NCI-H2029 (cell line): Measurements from ENCODE around the gene STX3.
"Not testable (repeated sequence)": the region's sequence is repeated elsewhere in the genome, so short reads cannot be mapped to it uniquely, and the experiment has no call there.

Source experiments
- DNase-seq: peaks from one replicate; lab custom pipeline; 2025; lab: John Stamatoyannopoulos, UW

STX3 gene

DNA sequence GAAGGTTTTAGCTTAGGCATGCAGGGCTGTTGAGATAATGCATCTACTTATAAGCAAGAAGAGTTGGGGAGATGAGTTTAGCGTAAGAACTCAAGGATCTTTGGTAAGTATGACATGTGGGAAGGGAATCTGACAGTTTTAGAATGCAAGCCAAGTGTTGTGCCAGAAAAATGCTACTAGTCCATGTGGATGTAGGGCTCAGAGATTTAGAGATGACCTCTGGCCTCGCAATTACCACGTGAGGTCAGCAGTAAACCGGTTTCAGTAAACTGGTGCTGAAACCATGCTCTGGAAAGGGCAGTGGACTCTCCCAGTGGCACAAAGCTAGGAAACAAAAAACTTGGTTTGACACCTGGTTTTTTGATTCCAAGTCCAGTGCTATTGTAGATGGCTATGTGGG is 36.5 kb downstream of the STX3 start:
- DNase-seq, result no peak

DNA sequence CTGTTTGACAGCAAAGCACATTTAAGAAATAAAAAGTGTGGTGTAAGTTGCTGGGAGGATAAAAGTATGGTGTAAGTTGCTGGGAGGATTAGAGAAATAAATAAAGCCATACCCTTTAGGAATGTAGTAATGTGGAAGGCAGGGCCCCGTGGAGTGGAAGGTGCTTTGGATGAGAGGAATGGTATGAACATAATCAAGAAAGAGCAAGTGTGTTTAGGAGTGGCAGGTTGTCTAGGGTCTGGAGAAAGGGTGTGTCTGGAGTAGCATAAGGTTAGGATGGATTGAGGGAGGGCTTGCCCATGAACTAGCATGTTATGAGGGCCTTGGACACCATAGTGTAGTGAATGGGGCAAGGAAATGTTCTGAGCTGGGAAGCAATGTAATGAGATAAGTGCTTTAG is 37.3 kb downstream of the STX3 start:
- no peak for DNase-seq

DNA sequence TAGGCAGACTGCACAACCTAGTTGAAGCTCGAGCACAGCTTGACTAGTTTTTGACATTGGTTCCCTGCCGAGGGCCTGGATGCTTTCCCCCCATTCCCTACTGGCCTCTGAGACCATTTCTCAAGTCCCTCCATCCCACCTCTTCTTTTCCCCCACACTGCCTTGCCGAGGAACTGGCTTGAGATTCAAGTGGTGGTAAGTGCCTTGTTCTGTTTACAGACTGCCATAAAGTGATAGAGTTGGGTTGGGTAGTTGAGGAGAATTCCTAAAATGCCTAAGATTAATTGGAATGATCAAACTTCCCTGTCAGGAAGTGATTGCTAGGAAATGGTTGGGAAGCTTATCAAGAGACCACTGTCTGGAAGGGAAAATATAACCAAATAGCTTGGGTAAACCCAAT is 39.2 kb downstream of the STX3 start:
- DNase-seq, result no peak

DNA sequence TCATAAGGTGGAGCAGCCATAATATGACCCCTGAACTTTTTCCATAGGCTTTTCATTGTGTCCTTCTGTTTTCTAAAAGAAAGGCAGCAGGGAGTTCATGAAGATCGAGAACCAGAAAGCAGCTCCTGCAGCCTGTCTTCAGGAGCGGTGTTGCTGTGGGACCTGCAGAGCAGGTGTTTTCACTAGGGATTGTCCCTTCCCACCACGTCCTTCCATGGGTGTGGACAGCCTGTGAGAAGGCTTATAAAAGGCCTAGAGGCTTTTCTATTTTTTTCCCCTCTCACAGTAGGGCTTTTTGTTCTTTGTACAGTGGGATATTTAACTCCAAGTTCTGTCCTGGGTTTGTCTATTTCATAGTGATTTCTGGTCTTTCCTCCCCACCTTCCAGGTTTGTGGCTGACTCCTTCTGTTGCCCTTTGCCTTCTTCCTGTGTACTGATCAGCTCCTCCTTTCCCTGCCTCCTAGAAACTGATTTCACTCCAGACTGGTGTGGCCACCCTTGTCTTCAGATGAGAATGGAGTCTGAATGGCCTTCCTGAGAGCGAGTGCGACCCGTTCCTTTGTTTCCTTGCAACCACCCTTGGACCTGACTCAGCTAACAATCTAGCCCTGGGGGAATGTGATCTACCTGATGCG is 45.3 kb downstream of the STX3 start:
- DNase-seq, result no peak

DNA sequence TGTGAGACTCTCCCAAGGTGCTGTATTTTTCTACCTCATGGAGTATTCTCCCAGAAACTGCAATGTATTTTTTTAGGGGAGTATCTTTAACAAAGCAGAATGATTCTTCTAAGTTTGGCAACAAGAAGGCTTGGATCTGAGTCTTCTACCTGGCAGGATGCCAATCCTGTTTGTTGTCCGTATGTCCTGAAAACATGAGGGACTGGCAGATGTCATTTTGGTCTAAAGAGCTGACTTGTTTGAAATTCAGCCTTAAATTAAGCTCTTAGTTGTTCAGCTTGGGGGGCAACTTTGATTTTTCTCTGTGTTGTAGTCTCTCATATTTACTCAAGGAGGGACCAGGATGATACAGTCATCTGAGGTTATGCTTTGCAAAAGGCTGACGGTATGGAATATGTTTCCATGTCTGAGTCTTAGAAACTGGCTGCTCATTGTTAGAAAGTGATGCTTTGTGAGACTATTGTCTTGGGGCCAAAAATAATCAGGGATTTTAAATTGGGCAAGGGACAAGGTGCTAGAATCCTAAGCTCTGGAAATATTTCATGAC is 46.1 kb downstream of the STX3 start:
- no peak for DNase-seq

DNA sequence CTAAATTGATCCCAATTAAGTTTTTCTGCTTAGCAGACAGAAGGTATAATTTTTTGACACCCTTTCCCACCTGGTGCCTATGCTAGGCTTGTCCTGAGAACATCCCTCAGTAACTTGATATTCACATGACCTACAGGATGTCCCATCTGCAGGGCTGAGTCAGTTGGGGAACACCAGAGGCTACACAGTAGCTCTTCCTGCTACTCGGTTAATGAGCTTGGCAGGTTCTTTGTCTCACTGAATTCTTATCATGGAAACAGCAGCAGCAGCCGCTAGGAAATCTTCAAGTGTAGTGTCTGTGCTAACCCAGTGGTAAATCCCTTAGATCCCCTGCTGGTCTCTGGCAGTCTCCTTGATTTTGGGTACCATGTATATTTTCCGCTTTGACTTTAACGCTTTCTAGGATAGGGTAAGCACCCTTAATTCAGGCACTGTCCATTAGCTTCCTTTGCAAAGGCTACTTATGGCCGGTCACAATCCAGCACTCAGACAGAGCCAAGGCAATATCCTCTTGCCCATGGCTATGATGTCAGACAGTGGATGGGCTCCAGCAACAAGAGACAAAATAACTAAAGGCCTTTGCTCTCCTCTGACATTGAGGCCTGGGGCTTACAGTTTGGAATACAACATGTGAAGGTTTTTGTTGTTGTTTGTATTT is 46.9 kb downstream of the STX3 start:
- no peak for DNase-seq

DNA sequence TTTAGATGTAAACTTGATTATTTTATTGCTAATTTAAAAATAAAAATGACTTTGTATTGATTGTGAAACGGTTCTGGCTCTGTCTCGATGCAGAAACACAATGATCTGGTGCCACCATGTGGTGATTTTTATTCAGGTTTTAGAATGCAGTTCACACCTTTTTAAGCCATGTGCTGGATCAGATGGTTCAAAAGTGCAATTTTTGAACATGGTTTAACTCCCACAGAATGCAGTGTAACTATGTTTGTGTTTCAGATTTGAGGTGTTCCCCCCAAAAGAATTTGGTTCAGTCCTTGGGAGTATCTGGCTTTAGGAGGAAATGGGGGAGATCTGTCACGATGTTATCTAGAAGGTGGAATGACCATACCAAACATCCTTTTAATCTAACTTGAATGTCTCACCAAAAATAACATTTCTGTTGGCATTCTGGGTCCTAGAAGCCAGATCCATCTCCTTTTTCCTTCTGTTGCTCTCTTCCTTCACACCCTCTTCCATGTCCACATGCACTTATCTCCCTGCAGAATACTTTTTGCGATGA is 47.5 kb downstream of the STX3 start:
- peak; percentile 12 for DNase-seq

DNA sequence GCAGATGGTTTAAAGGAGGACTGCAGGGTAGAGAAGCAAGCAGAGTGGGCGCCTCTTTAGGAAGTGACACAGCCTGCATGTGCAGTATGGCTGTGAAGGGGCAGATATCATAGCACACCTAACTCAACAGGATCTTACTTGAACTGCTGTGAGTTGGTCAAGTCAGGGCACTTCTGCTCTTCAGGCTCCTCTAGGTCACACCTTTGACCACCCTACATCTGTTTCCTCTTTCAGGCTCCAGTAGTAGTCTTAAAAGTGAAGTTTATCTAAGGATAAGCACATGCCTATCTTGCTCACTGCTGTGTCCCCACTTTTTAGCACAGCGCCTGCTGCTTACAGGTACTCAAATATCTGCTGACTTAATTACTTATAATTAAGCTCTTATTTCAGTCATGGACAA is 48.9 kb downstream of the STX3 start:
- DNase-seq, result no peak

DNA sequence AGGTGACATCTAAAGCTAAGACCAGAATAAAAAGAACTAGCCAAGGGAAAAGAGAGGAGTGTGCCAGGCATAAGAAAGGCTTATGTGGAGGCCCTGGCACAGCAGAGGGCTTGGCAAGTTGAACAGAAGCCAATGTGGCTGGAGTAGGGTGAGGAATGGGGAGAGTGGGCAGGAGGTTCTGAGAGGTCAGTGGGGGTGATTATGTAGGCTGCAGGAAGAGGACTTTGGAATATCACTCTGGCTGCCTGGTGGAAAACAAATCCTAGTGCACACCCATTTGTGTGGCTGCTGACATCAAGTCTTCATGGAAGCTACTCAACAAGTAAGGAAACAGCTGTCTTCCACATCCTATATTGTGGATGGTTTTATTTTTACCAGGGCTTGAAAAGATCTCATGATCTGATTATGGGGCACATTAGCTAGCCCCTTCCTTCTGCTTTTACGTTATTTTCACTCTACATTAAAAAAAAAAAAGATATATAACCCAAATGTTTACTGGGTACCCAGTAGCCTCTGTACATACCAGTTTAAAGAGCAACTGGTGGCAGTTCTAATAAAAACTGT is 52.0 kb downstream of the STX3 start:
- no peak for DNase-seq

DNA sequence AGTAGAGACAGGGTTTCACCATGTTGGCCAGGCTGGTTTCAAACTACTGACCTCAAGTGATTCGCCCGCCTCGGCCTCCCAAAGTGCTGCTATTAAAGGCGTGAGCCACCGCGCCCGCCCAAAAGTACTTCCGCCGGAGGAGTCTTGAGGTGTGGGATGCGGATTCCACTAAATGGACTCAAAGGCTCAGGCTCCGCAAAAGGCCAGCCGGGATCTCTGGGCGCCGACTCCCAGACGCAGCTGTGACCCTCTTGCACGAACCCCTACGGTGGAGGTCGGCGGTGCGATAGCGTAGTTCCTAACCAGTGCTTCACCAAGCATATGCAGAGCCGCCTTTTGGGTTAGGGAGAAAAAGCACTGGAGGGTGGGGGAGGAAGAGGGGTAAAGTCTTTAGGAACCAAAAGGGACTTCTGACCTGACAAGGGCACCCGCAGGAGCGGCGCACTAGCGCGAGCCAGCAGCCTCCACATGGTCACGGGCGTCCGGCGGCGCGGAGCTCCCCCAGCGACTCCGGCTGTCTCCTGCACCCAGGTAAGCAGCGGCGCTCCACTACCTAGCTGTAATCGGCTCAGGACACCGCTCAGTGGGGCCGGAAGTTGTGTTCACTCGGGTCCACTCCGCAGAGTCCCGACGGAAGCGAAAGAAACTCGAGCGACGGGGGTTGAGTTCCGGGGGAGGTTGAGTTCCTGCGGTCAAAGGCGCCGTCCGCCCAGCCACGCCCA is 55.2 kb downstream of the STX3 start, which contains the start of gene MRPL16:
Gene MRPL16, minus strand, starts transcription at position 590 of the 722 bp plus-strand sequence. Its CDS starts 120 bp downstream, at position 470.
- DNase-seq, result peak; percentile 86

DNA sequence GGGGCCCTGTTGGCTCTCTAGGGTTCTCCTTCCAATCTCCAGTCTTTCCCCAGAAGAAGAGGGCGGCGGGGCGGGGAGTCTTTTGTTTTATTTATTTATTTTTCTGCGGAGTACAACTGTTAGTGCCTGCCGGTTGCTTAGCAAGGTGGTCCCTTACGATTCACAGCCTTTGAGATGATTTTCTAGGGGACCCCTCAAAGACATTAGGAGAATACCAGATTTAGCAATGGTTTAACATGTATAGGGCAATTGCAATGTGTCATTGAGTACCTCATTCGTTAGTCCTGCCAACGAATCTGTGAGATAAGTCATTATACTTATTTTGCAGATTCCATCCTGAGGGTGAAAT is 55.7 kb downstream of the STX3 start:
- DNase-seq, result no peak

DNA sequence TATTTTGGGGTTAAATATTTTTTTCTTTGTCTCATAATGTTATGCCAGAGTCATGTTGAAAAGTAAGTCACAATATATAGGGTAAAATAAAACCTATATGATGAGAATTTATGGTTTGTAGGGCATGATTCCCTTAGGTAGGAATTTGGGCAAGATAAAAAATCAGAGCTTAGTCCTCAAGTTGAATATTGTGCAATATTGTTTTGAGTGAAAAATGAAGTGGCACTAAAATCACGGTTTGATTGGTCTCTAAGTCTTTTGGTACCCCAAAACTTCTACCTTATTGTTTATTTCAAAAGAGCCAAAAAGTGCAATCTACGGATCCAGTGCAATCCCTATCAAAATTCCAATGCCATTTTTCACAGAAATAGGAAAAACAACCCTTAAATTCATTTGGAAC is 57.0 kb downstream of the STX3 start:
- DNase-seq, result no peak

DNA sequence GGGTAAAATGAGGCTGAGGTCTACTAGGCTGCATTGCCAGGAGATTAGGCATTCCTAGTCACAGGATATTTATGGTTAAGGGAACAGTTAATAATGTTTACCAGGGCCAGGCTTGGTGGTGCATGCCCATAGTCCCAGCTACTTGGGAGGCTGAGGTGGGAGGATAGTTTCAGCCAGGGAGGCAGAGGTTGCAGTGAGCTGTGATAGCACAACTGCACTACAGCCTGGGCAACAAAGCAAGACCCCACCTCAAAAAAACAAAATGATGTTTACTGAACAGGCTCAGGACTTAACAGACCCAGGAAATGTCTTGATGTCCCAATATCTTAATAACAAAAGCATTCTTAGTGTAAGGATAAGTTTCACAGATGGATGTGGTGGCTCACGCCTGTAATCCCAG is 58.2 kb downstream of the STX3 start:
- no peak for DNase-seq

DNA sequence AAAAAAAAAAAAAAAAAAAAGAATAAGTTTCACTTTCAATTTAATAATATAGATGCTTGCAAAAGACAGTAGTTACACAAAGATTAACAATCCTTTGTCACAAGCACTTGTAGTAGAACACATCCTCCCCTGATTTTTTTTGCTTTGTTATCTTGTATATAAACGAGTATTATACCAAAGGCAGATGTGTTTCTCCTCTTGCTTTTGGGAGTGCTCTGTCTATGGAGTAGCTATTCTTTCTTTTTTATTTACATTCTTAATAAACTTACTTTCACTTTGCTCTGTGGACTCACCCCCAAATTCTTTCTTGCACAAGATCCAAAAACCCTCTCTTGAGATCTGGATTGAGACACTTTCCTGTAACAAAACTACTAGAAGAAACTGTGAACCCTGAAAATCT is 58.8 kb downstream of the STX3 start:
- DNase-seq, result no peak

DNA sequence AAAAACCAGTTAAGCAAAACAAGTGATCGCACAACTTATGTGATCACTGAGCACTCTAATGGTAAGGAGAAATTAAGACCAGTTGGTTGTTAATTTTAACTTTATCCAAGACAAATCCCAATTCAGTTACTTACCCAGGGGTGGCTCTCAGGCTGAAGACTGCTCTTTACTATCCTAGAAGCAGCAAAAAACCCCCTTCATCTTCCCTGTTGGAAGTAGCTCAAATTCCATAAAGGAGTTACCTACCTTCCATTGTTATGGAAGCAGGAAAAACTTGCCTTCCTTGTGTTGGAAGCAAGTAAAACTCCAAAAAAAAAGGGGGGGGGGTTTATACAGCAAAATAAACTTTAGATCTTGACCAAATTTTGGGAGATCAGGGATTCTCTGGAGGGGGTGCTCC is 60.6 kb downstream of the STX3 start:
- no peak for DNase-seq

DNA sequence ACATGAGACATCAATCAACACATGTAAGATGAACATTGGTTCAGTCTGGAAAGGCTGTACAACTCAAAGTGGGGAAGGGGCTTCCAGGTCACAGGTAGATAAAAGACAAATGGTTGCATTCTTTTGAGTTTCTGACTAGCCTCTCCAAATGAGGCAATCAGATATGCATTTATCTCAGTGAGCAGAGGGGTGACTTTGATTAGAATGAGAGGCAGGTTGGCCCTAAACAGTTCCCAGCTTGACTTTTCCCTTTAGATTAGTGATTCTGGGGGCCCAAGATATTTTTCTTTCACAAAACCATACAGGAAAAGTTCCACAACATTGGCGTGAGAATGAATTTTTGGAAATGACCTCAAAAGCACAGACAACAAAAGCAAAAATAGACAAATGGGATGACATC is 61.3 kb downstream of the STX3 start:
- DNase-seq, result not testable (repeated sequence)

DNA sequence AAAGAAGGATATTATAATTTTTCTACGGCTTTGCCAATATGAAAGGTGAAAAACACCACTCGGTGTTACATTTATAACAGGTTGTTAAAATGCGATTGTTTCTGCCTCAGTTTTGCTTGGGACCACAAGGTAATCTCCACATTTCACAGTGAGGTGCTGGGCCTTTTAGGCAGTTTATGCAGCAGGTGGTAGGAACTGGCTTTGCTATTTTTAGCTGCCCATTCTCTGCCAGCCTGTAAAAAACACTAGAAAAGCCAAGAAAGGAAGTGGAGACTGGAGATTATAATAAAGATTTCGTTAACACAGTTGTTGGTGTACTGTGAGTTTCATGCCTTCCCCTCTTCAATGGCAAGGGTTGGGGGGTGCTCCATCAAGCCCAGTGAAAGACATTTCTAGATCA is 63.4 kb downstream of the STX3 start:
- DNase-seq, result no peak

DNA sequence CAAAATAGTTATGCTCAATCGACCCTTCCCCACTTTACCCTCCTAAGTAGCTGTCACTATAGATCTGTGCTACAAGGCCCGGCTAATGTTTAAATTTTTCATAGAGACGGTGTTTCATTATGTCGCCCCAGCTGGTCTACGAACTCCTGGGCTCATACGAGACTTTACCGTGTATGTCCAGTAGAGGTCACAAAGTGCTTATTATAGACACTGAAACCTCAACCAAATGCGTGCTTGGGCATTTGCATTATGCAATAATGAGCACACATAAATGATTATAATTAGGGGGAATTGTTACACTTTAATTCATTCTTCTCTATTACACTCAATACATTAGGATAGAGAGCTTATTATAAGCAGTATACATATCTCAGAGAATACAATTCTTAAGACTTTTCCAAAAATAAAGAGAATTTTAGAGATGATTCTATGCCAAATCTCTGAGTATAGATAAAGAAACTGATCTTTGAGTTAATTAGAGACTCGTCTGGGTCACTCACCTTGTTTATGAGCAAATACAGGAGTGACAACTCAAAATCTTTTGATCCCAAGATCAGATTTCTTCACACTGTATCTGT is 67.9 kb downstream of the STX3 start:
- DNase-seq, result peak; percentile 33

DNA sequence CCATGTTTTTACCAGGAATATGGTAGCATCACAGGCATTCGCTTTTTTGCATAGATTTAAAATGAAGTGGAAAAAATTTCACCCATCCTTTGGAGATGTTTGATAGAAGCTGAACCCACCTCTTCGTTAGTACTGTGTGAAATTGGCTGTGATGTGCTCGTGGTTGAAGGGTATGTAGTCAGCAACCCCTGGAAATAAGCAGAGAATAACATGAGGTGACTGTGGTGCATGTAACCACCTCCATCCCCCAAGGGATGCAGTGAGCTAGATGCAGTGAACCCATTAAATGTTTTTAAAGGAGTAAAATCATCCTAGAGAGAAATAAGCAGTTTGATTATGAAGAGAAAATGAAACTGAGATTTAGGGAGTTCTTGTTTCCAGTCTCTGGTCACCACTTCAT is 74.2 kb downstream of the STX3 start:
- no peak for DNase-seq

DNA sequence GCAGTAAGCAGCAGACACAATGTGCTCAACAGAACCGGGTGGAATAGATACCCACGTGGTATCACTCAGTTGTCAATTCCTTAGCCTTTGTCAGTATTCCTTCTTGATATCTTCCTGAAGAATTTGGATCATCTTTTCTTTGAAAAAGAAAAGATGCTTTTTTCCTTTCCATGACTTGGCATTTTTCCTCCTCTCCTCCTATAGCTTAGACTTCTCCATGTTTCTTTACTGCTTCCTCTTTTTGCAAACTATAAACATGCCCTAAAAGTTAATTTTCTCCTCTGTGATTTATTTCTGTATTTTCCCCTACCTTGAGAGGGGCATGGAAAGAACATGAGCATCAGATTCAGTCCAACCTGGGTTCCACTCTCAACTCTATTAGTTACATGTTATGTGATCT is 78.4 kb downstream of the STX3 start:
- DNase-seq, result no peak

DNA sequence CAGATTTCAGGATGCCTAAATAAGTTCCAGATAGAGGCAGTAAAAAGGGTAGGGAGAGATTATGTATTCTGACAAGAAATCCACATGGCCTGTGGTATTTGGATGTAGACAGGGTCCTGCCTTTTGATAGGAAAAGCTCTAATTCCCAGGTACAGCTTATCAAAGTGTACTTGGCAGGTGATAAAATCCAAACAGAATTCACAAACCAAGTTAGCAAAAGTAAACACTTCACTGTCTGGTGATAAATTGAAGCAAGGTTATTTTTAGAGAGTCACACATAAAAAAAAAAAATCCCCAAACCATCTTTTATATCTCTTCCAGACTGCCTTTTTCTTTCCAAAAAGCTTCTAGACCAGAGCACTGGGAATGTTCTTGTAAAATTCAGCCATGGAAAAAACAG is 84.4 kb downstream of the STX3 start:
- no peak for DNase-seq

DNA sequence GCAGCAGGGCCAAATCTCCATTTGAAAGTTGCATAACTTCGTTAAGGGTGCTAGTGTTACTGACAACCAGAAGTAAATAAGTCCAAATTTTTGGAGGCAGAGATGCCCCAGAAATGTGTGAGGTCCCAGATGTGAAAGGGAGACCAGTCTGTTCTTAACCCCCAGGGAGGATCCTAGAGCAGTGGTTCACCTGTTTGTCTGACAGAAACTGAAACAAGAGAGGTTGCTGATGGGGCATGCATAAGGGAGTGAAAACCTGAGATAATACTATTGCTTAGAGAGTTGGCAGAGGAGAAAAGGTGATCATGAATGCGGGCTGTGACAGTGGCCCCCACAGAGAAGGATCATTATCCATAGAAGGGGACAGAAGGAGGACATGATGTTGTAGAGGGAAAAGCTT is 86.3 kb downstream of the STX3 start:
- no peak for DNase-seq
